Measurements from ENCODE around the gene PSMC3IP. TPM values are rescaled to one million over a fixed set of nuclear protein-coding genes. Genes with fewer than 3 reads are reported as not detected.

Gene PSMC3IP
- total RNA-seq, 3 donors from 2014 or later: 23.5 to 31.0 (median 26.9) TPM

DNA sequence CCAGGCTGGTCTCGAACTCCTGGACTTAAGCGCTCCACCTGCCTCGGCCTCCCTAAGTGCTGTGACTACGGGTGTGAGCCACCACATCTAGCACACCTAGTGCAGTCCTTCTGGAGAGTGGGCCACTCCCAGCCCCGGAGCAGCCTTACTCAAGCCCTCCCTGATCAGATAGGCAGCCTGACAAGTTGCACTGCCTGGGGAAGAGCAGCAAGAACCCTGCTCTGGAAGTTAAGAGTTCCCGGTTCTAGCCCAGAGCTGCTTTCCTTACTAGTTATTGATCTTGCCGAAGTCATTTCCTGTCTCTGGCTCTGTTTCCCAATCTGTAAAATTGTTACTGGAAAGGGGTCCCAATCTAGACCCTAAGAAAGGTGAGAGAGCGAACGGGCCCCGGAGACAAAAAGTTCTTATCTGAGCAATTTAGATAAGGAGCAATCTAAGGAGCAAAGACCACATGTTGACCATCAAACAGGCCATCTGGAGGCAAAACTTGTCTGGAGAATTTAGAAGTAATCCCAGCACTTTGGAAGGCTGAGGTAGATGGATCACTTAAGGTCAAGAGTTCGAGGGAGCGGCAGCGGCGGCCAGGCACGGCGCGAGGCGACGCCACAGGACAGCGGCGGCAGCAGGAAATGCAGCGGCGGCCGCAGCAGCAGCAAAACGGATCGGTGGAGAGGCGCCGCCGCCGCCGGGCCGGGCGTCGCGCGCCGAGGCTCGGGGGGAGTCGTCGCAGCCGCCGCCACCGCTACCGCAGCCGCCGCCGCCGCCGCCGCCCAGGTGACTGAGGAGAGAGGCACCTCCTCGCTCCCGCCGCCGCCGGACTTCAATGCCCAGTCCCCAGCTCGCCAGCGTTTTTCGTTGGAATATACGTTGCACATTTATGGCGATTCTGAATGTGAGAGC is 45.8 kb downstream of the PSMC3IP start:
- ATAC-seq (peak; percentile 42 to 47), DNase-seq (peak; percentile 32)
- H3K4me3 Mint-ChIP-seq: peak overlapping the region; percentile 73
- no peaks in the 10 kb centered on the region for H3K36me3 Mint-ChIP-seq (ENCODE audit: insufficient read depth)
- H3K9me3 Mint-ChIP-seq: no peaks in the 10 kb centered on the region
- H3K27me3 Mint-ChIP-seq (ENCODE audit: low read depth): no peaks in the 10 kb centered on the region
- H3K4me1 Mint-ChIP-seq (ENCODE audit: low read depth): peaks cover 45% of the 10 kb centered on the region

- Mint-ChIP-seq H3K36me3 (ENCODE audit: insufficient read depth) (no peaks in the 10 kb centered on the region), H3K4me3 (no peak overlapping the region), H3K27me3 (ENCODE audit: low read depth) (no peaks in the 10 kb centered on the region), H3K4me1 (ENCODE audit: low read depth) (peaks cover 43% of the 10 kb centered on the region), H3K9me3 (no peaks in the 10 kb centered on the region)
- no peak for DNase-seq
- ATAC-seq: no peak
These were observed 46.5 kb downstream of the PSMC3IP start for GRCh38 chr17:42530952-42531454.

GRCh38 chr17:42529061-42529460 is 48.5 kb downstream of the PSMC3IP start:
- no peak for ATAC-seq
- DNase-seq: no peak
- no peaks in the 10 kb centered on the region for H3K36me3 Mint-ChIP-seq (ENCODE audit: insufficient read depth)
- H3K4me3 Mint-ChIP-seq: no peak overlapping the region
- H3K4me1 Mint-ChIP-seq (ENCODE audit: low read depth): peaks cover 37% of the 10 kb centered on the region
- H3K27me3 Mint-ChIP-seq (ENCODE audit: low read depth): no peaks in the 10 kb centered on the region
- no peaks in the 10 kb centered on the region for H3K9me3 Mint-ChIP-seq

GRCh38 chr17:42527932-42528331 is 49.6 kb downstream of the PSMC3IP start:
- Mint-ChIP-seq H3K9me3 (no peaks in the 10 kb centered on the region), H3K4me1 (ENCODE audit: low read depth) (peaks cover 33% of the 10 kb centered on the region), H3K4me3 (no peak overlapping the region), H3K36me3 (ENCODE audit: insufficient read depth) (peaks cover 4% of the 10 kb centered on the region), H3K27me3 (ENCODE audit: low read depth) (no peaks in the 10 kb centered on the region)
- DNase-seq (no peak), ATAC-seq (no peak)

GRCh38 chr17:42526031-42526444 is 51.5 kb downstream of the PSMC3IP start:
- Mint-ChIP-seq H3K4me3 (no peak overlapping the region), H3K9me3 (no peaks in the 10 kb centered on the region), H3K36me3 (ENCODE audit: insufficient read depth) (peaks cover 12% of the 10 kb centered on the region), H3K4me1 (ENCODE audit: low read depth) (peaks cover 25% of the 10 kb centered on the region), H3K27me3 (ENCODE audit: low read depth) (no peaks in the 10 kb centered on the region)
- ATAC-seq (no peak), DNase-seq (no peak)

- no peaks in the 10 kb centered on the region for H3K27me3 Mint-ChIP-seq (ENCODE audit: low read depth)
- H3K4me1 Mint-ChIP-seq (ENCODE audit: low read depth): peaks cover 16% of the 10 kb centered on the region
- ATAC-seq (no peak), DNase-seq (no peak)
- no peak overlapping the region for H3K4me3 Mint-ChIP-seq
- H3K9me3 Mint-ChIP-seq: no peaks in the 10 kb centered on the region
- H3K36me3 Mint-ChIP-seq (ENCODE audit: insufficient read depth): peaks cover 14% of the 10 kb centered on the region
These were observed 52.3 kb downstream of the PSMC3IP start for GRCh38 chr17:42525221-42525620.

GRCh38 chr17:42522798-42523278 is 54.7 kb downstream of the PSMC3IP start:
- H3K36me3 Mint-ChIP-seq (ENCODE audit: insufficient read depth): peaks cover 14% of the 10 kb centered on the region
- no peaks in the 10 kb centered on the region for H3K9me3 Mint-ChIP-seq
- no peaks in the 10 kb centered on the region for H3K27me3 Mint-ChIP-seq (ENCODE audit: low read depth)
- no peak overlapping the region for H3K4me3 Mint-ChIP-seq
- peaks cover 5% of the 10 kb centered on the region for H3K4me1 Mint-ChIP-seq (ENCODE audit: low read depth)
- ATAC-seq (no peak), DNase-seq (no peak)

Other genes with a start within 250 kb of the PSMC3IP start
- gene STAT3, start 189.3 kb downstream of the PSMC3IP start, total RNA-seq: 100 to 1,000 TPM; 172 to 175 (median 173) TPM
- 1 to 10 TPM in 1 of 3 donors, under 1 TPM in 2; 0.76 to 1.1 (median 0.92) TPM for gene CAVIN1, start 154.5 kb downstream of the PSMC3IP start, total RNA-seq
- gene ATP6V0A1, start 118.9 kb downstream of the PSMC3IP start, total RNA-seq: 10 to 100 TPM; 12.8 to 18.0 (median 14.4) TPM
- 10 to 100 TPM; 11.6 to 12.9 (median 12.0) TPM for gene NAGLU, start 41.5 kb downstream of the PSMC3IP start, total RNA-seq
- under 1 TPM; 0.10 to 0.53 (median 0.33) TPM for gene HSD17B1, start 24.8 kb downstream of the PSMC3IP start, total RNA-seq
- gene COASY, start 15.6 kb downstream of the PSMC3IP start, total RNA-seq: 100 to 1,000 TPM in 2 of 3 donors, 10 to 100 TPM in 1; 98.8 to 110 (median 105) TPM
- 10 to 100 TPM; 69.3 to 90.1 (median 77.7) TPM for gene MLX, start 10.6 kb downstream of the PSMC3IP start, total RNA-seq
- gene RETREG3, start 31.6 kb upstream of the PSMC3IP start, total RNA-seq: 10 to 100 TPM; 27.2 to 37.9 (median 30.0) TPM
- gene TUBG1, start 32.0 kb upstream of the PSMC3IP start, total RNA-seq: 100 to 1,000 TPM in 1 of 3 donors, 10 to 100 TPM in 2; 91.7 to 103 (median 93.7) TPM
- gene TUBG2, start 81.6 kb upstream of the PSMC3IP start, total RNA-seq: 1 to 10 TPM; 5.6 to 7.1 (median 5.9) TPM
- 1 to 10 TPM in 1 of 3 donors, under 1 TPM in 2; 0.56 to 1.2 (median 0.63) TPM for gene PLEKHH3, start 99.3 kb upstream of the PSMC3IP start, total RNA-seq
- gene CCR10, start 104.1 kb upstream of the PSMC3IP start, total RNA-seq: under 1 TPM; 0.25 to 0.43 (median 0.32) TPM
- 1 to 10 TPM in 1 of 3 donors, under 1 TPM in 2; 0.73 to 1.3 (median 0.79) TPM for gene CNTNAP1, start 104.8 kb upstream of the PSMC3IP start, total RNA-seq
- gene EZH1, start 167.3 kb upstream of the PSMC3IP start, total RNA-seq: 10 to 100 TPM; 22.2 to 26.5 (median 22.6) TPM
- gene RAMP2, start 183.5 kb upstream of the PSMC3IP start, total RNA-seq: not detected
- gene VPS25, start 195.7 kb upstream of the PSMC3IP start, total RNA-seq: 100 to 1,000 TPM in 1 of 3 donors, 10 to 100 TPM in 2; 92.6 to 106 (median 98.7) TPM
- gene WNK4, start 202.9 kb upstream of the PSMC3IP start, total RNA-seq: under 1 TPM; 0.16 to 0.46 (median 0.38) TPM
- gene COA3, start 221.0 kb upstream of the PSMC3IP start, total RNA-seq: 10 to 100 TPM; 52.2 to 56.2 (median 55.1) TPM
- not detected for gene CNTD1, start 221.1 kb upstream of the PSMC3IP start, total RNA-seq
- 100 to 1,000 TPM; 101 to 121 (median 112) TPM for gene BECN1, start 246.6 kb upstream of the PSMC3IP start, total RNA-seq

Data from activated T-cell treated with anti-CD3 and anti-CD28 coated beads, Interleukin-2, amount 50 U/mL, for 4 hours (primary cell).